GM12878 (cell line): Measurements from ENCODE around the gene LTBP3. TPM values are rescaled to one million over a fixed set of nuclear protein-coding genes. Genes with fewer than 3 reads are reported as not detected.

Experiments used
- BACH1 ChIP-seq: fragments of 450-650 bp; IDR thresholded peaks from 2 replicates; pipeline ENCODE4 v1.6.1; 2017; ENCODE audit warnings: mild to moderate bottlenecking, borderline replicate concordance
- EP300 ChIP-seq, 2 experiments: fragments of 150-350 bp in 1 of 2; IDR thresholded peaks; 2 replicates each; pipeline ENCODE4 v1.6.1; 2011 to 2012; ENCODE audit warnings: low read depth in 2 of 2, low read length in 2 of 2, borderline replicate concordance in 1 of 2, improper control_type of control experiment in 1 of 2, inconsistent platforms in 1 of 2; ENCODE audit not compliant: control insufficient read depth in 1 of 2
- HCFC1 ChIP-seq: fragments of 150-350 bp; IDR thresholded peaks from 2 replicates; pipeline ENCODE4 v1.6.1; 2014; ENCODE audit warnings: low read length
- HDAC2 ChIP-seq: fragments of 200-600 bp; sonication (generic); IDR thresholded peaks from 2 replicates; pipeline ENCODE4 v1.6.1; 2017
- IRF4 ChIP-seq: IDR thresholded peaks from 2 replicates; pipeline ENCODE4 v1.6.1; 2011; ENCODE audit warnings: low read depth, low read length
- MEF2A ChIP-seq: IDR thresholded peaks from 2 replicates; pipeline ENCODE4 v1.6.1; 2011; ENCODE audit warnings: low read depth, mild to moderate bottlenecking, low read length, moderate library complexity; ENCODE audit not compliant: insufficient read depth
- MXI1 ChIP-seq: fragments of 150-350 bp; IDR thresholded peaks from 2 replicates; pipeline ENCODE4 v1.6.1; 2011; ENCODE audit warnings: low read depth, mild to moderate bottlenecking, inconsistent platforms, low read length, improper control_type of control experiment
- NFYB ChIP-seq: IDR thresholded peaks from 2 replicates; pipeline ENCODE4 v1.6.1; 2011; ENCODE audit warnings: low read depth, mild to moderate bottlenecking, low read length, improper control_type of control experiment, moderate library complexity; ENCODE audit not compliant: insufficient read depth
- RUNX3 ChIP-seq: IDR thresholded peaks from 2 replicates; pipeline ENCODE4 v1.6.1; 2012; ENCODE audit warnings: low read length, inconsistent platforms
- ZBED1 ChIP-seq: IDR thresholded peaks from 2 replicates; pipeline ENCODE4 v1.6.1; 2016; ENCODE audit warnings: borderline replicate concordance
- polyA plus RNA-seq, 11 experiments: library from polyadenylated mRNA; depleted of rRNA in 4 of 11; unstranded in 6 of 11; stranded (reverse) in 5 of 11; fragments of >200 nt; fragmentation: Nextera tagmentation in 4 of 11; fragmentation: Illumina TruSeq in 1 of 11; extraction: Ambion mirVana in 4 of 11; extraction: Trizol in 1 of 11; gene quantifications; 1 replicate in 1 of 11; 2 replicates in 10 of 11; pipeline versions ENCODE4 v1.2.1 to v1.2.3, GENCODE V29; 2011 to 2016; ENCODE audit warnings: inconsistent platforms in 2 of 11, missing spikeins in 2 of 11, low read depth in 1 of 11
- total RNA-seq, 4 experiments: library from RNA; depleted of rRNA in 3 of 4; stranded (reverse); fragments of >200 nt in 3 of 4; fragmentation: Illumina TruSeq in 1 of 4; extraction: Trizol in 1 of 4; gene quantifications; 2 replicates each; pipeline versions ENCODE4 v1.2.1 to v1.2.3, GENCODE V29; 2013 to 2021
- TF ChIP-seq, protein P1 (sequence below): IDR thresholded peaks from 2 replicates; pipeline ENCODE4 v1.6.1; 2011; ENCODE audit warnings: low read depth, low read length, improper control_type of control experiment, borderline replicate concordance
- TF ChIP-seq, protein P2 (sequence below): IDR thresholded peaks from 2 replicates; pipeline ENCODE4 v1.6.1; 2012; ENCODE audit warnings: low read length, inconsistent platforms
- TF ChIP-seq, protein P3 (sequence below): fragments of 150-350 bp; IDR thresholded peaks from 2 replicates; pipeline ENCODE4 v1.6.1; 2014; ENCODE audit warnings: mild to moderate bottlenecking, low read depth, low read length
- TF ChIP-seq, protein P4 (sequence below), 3 experiments: IDR thresholded peaks in 2 of 3; conservative IDR thresholded peaks in 1 of 3; 2 replicates each; pipeline ENCODE4 v1.5.1; 2011; ENCODE audit warnings: low read depth in 3 of 3, low read length in 3 of 3, mild to moderate bottlenecking in 3 of 3, control low read depth in 2 of 3, moderate library complexity in 2 of 3, inconsistent platforms in 1 of 3, mixed read lengths in 1 of 3; ENCODE audit not compliant: control insufficient read depth in 2 of 3, insufficient read depth in 1 of 3; ENCODE audit errors: extremely low read depth in 1 of 3
- TF ChIP-seq, protein P5 (sequence below): fragments of 450-650 bp; IDR thresholded peaks from 2 replicates; pipeline ENCODE4 v1.6.1; 2017; ENCODE audit warnings: mild to moderate bottlenecking, moderate library complexity
- TF ChIP-seq, protein P6 (sequence below): fragments of 450-650 bp; IDR thresholded peaks from 2 replicates; pipeline ENCODE4 v1.6.1; 2017; ENCODE audit warnings: borderline replicate concordance

The LTBP3 gene
- total and polyA plus RNA-seq, 10 of the 15 experiments (the other 5 are each of a cell fraction or from before 2014, with no cell fraction given), result 2.2 to 12.2 (median 6.2) TPM; not detected in 2

DNA sequence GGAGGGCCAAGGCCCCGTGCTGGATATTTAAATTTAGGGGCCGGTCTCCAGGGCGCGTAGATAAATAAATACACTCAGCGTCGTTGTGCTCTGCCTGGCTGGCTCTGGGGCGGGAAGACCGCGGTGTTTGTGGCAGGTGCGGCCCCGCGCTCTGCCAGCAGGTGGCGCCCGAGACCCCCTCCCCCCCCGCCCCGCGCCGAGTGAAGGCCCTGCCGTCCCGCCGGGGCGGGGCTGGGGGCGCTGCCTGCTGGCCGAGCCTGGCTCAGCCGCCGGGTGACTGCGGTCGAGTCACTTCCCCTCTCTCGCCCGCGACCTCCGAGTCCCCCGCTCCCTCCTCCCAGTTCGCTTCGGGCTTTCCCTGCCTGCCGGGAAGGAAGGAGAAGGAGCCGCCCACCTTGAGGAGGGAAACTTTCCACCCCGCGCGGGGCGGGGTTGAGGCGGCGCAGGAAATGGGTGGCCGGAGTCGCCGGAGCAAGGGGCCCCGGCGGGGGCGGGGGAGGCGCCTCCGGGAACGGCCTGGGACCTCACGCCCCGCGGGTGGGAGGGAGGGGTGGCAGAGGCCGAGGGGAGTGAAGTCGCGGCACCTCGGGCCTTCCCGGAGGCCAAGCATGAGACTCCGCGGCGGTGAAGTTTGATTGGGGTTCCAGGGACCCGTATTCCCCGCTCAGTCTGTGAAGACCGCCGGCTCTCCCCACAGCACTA lies 16.1 kb upstream of the LTBP3 start (continued):
- TF ChIP-seq, protein P1, sequence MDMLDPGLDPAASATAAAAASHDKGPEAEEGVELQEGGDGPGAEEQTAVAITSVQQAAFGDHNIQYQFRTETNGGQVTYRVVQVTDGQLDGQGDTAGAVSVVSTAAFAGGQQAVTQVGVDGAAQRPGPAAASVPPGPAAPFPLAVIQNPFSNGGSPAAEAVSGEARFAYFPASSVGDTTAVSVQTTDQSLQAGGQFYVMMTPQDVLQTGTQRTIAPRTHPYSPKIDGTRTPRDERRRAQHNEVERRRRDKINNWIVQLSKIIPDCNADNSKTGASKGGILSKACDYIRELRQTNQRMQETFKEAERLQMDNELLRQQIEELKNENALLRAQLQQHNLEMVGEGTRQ, result no peak
- peak; percentile 38 to 46; a peak in 1 of 4 replicates for TF ChIP-seq EP300 (IDR thresholded peaks at IDR 0.05; ENCODE audit: borderline replicate concordance in 1 of 2, control insufficient read depth in 1 of 2, low read depth in 2 of 2, low read length in 2 of 2)
- no peak for TF ChIP-seq HDAC2
- TF ChIP-seq, protein P2, sequence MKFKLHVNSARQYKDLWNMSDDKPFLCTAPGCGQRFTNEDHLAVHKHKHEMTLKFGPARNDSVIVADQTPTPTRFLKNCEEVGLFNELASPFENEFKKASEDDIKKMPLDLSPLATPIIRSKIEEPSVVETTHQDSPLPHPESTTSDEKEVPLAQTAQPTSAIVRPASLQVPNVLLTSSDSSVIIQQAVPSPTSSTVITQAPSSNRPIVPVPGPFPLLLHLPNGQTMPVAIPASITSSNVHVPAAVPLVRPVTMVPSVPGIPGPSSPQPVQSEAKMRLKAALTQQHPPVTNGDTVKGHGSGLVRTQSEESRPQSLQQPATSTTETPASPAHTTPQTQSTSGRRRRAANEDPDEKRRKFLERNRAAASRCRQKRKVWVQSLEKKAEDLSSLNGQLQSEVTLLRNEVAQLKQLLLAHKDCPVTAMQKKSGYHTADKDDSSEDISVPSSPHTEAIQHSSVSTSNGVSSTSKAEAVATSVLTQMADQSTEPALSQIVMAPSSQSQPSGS, result no peak
- peak; percentile 76 for TF ChIP-seq MEF2A
- TF ChIP-seq, protein P3, sequence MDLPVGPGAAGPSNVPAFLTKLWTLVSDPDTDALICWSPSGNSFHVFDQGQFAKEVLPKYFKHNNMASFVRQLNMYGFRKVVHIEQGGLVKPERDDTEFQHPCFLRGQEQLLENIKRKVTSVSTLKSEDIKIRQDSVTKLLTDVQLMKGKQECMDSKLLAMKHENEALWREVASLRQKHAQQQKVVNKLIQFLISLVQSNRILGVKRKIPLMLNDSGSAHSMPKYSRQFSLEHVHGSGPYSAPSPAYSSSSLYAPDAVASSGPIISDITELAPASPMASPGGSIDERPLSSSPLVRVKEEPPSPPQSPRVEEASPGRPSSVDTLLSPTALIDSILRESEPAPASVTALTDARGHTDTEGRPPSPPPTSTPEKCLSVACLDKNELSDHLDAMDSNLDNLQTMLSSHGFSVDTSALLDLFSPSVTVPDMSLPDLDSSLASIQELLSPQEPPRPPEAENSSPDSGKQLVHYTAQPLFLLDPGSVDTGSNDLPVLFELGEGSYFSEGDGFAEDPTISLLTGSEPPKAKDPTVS, result no peak
- TF ChIP-seq IRF4, result peak; percentile 79
- TF ChIP-seq RUNX3, result no peak
- peak; percentile 86 for TF ChIP-seq BACH1
- no peak for TF ChIP-seq HCFC1
- TF ChIP-seq NFYB, result no peak
- TF ChIP-seq, protein P4, sequence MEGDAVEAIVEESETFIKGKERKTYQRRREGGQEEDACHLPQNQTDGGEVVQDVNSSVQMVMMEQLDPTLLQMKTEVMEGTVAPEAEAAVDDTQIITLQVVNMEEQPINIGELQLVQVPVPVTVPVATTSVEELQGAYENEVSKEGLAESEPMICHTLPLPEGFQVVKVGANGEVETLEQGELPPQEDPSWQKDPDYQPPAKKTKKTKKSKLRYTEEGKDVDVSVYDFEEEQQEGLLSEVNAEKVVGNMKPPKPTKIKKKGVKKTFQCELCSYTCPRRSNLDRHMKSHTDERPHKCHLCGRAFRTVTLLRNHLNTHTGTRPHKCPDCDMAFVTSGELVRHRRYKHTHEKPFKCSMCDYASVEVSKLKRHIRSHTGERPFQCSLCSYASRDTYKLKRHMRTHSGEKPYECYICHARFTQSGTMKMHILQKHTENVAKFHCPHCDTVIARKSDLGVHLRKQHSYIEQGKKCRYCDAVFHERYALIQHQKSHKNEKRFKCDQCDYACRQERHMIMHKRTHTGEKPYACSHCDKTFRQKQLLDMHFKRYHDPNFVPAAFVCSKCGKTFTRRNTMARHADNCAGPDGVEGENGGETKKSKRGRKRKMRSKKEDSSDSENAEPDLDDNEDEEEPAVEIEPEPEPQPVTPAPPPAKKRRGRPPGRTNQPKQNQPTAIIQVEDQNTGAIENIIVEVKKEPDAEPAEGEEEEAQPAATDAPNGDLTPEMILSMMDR (IDR thresholded peaks at IDR 0.05 in 2 of 3, conservative IDR thresholded peaks at IDR 0.05 in 1 of 3; ENCODE audit: control insufficient read depth in 2 of 3, extremely low read depth in 1 of 3, insufficient read depth in 1 of 3, low read depth in 3 of 3, low read length in 3 of 3), result peak; percentile 75 to 91 (median 88)
- no peak for TF ChIP-seq MXI1
- 0 out of 2 replicates have a peak, but pooled peaks have one; percentile 35 for TF ChIP-seq ZBED1
- TF ChIP-seq, protein P5, sequence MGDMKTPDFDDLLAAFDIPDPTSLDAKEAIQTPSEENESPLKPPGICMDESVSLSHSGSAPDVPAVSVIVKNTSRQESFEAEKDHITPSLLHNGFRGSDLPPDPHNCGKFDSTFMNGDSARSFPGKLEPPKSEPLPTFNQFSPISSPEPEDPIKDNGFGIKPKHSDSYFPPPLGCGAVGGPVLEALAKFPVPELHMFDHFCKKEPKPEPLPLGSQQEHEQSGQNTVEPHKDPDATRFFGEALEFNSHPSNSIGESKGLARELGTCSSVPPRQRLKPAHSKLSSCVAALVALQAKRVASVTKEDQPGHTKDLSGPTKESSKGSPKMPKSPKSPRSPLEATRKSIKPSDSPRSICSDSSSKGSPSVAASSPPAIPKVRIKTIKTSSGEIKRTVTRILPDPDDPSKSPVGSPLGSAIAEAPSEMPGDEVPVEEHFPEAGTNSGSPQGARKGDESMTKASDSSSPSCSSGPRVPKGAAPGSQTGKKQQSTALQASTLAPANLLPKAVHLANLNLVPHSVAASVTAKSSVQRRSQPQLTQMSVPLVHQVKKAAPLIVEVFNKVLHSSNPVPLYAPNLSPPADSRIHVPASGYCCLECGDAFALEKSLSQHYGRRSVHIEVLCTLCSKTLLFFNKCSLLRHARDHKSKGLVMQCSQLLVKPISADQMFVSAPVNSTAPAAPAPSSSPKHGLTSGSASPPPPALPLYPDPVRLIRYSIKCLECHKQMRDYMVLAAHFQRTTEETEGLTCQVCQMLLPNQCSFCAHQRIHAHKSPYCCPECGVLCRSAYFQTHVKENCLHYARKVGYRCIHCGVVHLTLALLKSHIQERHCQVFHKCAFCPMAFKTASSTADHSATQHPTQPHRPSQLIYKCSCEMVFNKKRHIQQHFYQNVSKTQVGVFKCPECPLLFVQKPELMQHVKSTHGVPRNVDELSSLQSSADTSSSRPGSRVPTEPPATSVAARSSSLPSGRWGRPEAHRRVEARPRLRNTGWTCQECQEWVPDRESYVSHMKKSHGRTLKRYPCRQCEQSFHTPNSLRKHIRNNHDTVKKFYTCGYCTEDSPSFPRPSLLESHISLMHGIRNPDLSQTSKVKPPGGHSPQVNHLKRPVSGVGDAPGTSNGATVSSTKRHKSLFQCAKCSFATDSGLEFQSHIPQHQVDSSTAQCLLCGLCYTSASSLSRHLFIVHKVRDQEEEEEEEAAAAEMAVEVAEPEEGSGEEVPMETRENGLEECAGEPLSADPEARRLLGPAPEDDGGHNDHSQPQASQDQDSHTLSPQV, result peak; percentile 80; the same call in 1 of the 2 replicates
- TF ChIP-seq, protein P6, sequence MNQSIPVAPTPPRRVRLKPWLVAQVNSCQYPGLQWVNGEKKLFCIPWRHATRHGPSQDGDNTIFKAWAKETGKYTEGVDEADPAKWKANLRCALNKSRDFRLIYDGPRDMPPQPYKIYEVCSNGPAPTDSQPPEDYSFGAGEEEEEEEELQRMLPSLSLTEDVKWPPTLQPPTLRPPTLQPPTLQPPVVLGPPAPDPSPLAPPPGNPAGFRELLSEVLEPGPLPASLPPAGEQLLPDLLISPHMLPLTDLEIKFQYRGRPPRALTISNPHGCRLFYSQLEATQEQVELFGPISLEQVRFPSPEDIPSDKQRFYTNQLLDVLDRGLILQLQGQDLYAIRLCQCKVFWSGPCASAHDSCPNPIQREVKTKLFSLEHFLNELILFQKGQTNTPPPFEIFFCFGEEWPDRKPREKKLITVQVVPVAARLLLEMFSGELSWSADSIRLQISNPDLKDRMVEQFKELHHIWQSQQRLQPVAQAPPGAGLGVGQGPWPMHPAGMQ, result no peak
